Gastrocnemius medialis (tissue), 4 donors: Measurements from ENCODE around the gene WDSUB1. TPM values are rescaled to one million over a fixed set of nuclear protein-coding genes. Genes with fewer than 3 reads are reported as not detected.

Source experiments
- ATAC-seq, 2 donors: fragments of 150-250 bp; one replicate each; pipeline ENCODE4 v1.9.1; 2016
- DNase-seq, 2 donors: peaks; one replicate each; pipeline ENCODE4 v3.0.0-alpha.2; 2019
- H3K27ac ChIP-seq, 4 donors: fragments of 200-600 bp; sonication (generic); 1 replicate in 1 of 4; 2 replicates in 3 of 4; pipeline ENCODE4 v1.5.1; 2016 to 2018; ENCODE audit warnings: mild to moderate bottlenecking in 2 of 4, moderate library complexity in 1 of 4
- H3K27me3 ChIP-seq, 3 donors: fragments of 200-600 bp; sonication (generic) in 2 of 3; 1 replicate in 1 of 3; 2 replicates in 2 of 3; pipeline versions ENCODE4 v1.5.1 to v1.6.0; 2016 to 2019; ENCODE audit warnings: mild to moderate bottlenecking in 1 of 3, moderate library complexity in 1 of 3
- H3K36me3 ChIP-seq, 2 donors: fragments of 200-600 bp; sonication (generic) in 1 of 2; one replicate each; pipeline ENCODE4 v1.5.1; 2017 to 2018
- H3K4me1 ChIP-seq, 2 donors: fragments of 200-600 bp; sonication (generic) in 1 of 2; one replicate each; pipeline ENCODE4 v1.5.1; 2016 to 2017; ENCODE audit warnings: mild to moderate bottlenecking in 2 of 2
- H3K4me3 ChIP-seq, 4 donors: fragments of 200-600 bp; sonication (generic) in 3 of 4; 1 replicate in 1 of 4; 2 replicates in 3 of 4; pipeline ENCODE4 v1.5.1; 2016 to 2019; ENCODE audit warnings: mild to moderate bottlenecking in 2 of 4
- H3K9me3 ChIP-seq, 3 donors: fragments of 200-600 bp; sonication (generic) in 2 of 3; 1 replicate in 1 of 3; 2 replicates in 2 of 3; pipeline ENCODE4 v1.5.1; 2016 to 2019
- CTCF ChIP-seq, 5 experiments: fragments of 450-650 bp in 3 of 5; fragments of 200-600 bp in 2 of 5; sonication (generic) in 2 of 5; IDR thresholded peaks in 4 of 5; conservative IDR thresholded peaks in 1 of 5; 1 replicate in 4 of 5; 2 replicates in 1 of 5; pipeline ENCODE4 v1.5.1; 2016 to 2019; ENCODE audit warnings: antibody characterized with exemption in 5 of 5, mild to moderate bottlenecking in 3 of 5, moderate library complexity in 3 of 5
- POLR2A ChIP-seq, 2 donors: fragments of 450-650 bp; IDR thresholded peaks; one replicate each; pipeline ENCODE4 v1.6.1; 2017; ENCODE audit warnings: antibody characterized with exemption in 2 of 2, mild to moderate bottlenecking in 2 of 2, moderate library complexity in 2 of 2
- in situ Hi-C, 4 donors: fragments of 200-750 bp; cut with MboI; loops; one replicate each; pipeline versions ENCODE4 v1.15.0 to v1.8.0; 2017; ENCODE audit warnings: low sequenced_read_pairs in 4 of 4
- intact Hi-C: fragments of 100-400 bp; cut with DNase I; formaldehyde crosslinking; loops from one replicate; pipeline ENCODE4 v1.15.1; 2023; ENCODE audit warnings: low total_unique reads
- total RNA-seq, 4 donors: library from RNA; depleted of rRNA; stranded (reverse); fragments of >200 nt; gene quantifications; one replicate each; pipeline versions ENCODE4 v1.1.0 to v1.2.3, GENCODE V29; 2016

The WDSUB1 gene
- total RNA-seq, 4 donors from 2014 or later: 1.4 to 3.1 (median 2.5) TPM

- no peak overlapping the region for H3K27ac ChIP-seq
- intact Hi-C loops (no loop called here), in situ Hi-C loops (no loop called here)
- H3K9me3 ChIP-seq: no peaks in the 10 kb centered on the region
- no peaks in the 10 kb centered on the region for H3K36me3 ChIP-seq
- DNase-seq (no peak), ATAC-seq (no peak)
- no peaks in the 10 kb centered on the region for H3K27me3 ChIP-seq
- TF ChIP-seq CTCF (IDR thresholded peaks at IDR 0.05 in 4 of 5, conservative IDR thresholded peaks at IDR 0.05 in 1 of 5) (no peak), POLR2A (IDR thresholded peaks at IDR 0.05) (no peak)
- no peaks in the 10 kb centered on the region for H3K4me1 ChIP-seq
- H3K4me3 ChIP-seq: no peak overlapping the region
These were observed 71.4 kb downstream of the WDSUB1 start for GRCh38 chr2:159215116-159215515.

- Histone ChIP-seq H3K4me1 (no peaks in the 10 kb centered on the region), H3K27ac (no peak overlapping the region), H3K27me3 (no peaks in the 10 kb centered on the region), H3K36me3 (no peaks in the 10 kb centered on the region), H3K9me3 (no peaks in the 10 kb centered on the region), H3K4me3 (no peak overlapping the region)
- DNase-seq (no peak), ATAC-seq (no peak)
- in situ Hi-C loops: no loop called here
- TF ChIP-seq POLR2A (IDR thresholded peaks at IDR 0.05) (no peak), CTCF (IDR thresholded peaks at IDR 0.05 in 4 of 5, conservative IDR thresholded peaks at IDR 0.05 in 1 of 5) (no peak)
- intact Hi-C loops: no loop called here
These were observed 72.1 kb downstream of the WDSUB1 start for GRCh38 chr2:159214325-159214865.

- H3K27ac ChIP-seq: no peak overlapping the region
- intact Hi-C loops: no loop called here
- in situ Hi-C loops: no loop called here
- TF ChIP-seq CTCF (IDR thresholded peaks at IDR 0.05 in 4 of 5, conservative IDR thresholded peaks at IDR 0.05 in 1 of 5) (no peak), POLR2A (IDR thresholded peaks at IDR 0.05) (no peak)
- DNase-seq: no peak
- no peak overlapping the region for H3K4me3 ChIP-seq
- H3K4me1 ChIP-seq: no peaks in the 10 kb centered on the region
- no peak for ATAC-seq
- no peaks in the 10 kb centered on the region for H3K27me3 ChIP-seq
- no peaks in the 10 kb centered on the region for H3K36me3 ChIP-seq
- H3K9me3 ChIP-seq: no peaks in the 10 kb centered on the region
These were observed 73.2 kb downstream of the WDSUB1 start for GRCh38 chr2:159213296-159213695.

GRCh38 chr2:159211447-159212396 lies 74.8 kb downstream of the WDSUB1 start:
- TF ChIP-seq POLR2A (IDR thresholded peaks at IDR 0.05) (no peak), CTCF (IDR thresholded peaks at IDR 0.05 in 4 of 5, conservative IDR thresholded peaks at IDR 0.05 in 1 of 5) (no peak)
- ATAC-seq (no peak), DNase-seq (no peak)
- no peaks in the 10 kb centered on the region for H3K27me3 ChIP-seq
- H3K4me3 ChIP-seq: no peak overlapping the region
- H3K27ac ChIP-seq: no peak overlapping the region
- intact Hi-C loops (no loop called here), in situ Hi-C loops (no loop called here)
- H3K4me1 ChIP-seq: peaks cover 0 to 2% of the 10 kb centered on the region in 2 donors
- H3K36me3 ChIP-seq: no peaks in the 10 kb centered on the region
- no peaks in the 10 kb centered on the region for H3K9me3 ChIP-seq
